ENCODE data around the gene XYLT1.
A peak's percentile ranks its signal among the peaks of the same experiment; 100 is the strongest.

Gene XYLT1

DNA sequence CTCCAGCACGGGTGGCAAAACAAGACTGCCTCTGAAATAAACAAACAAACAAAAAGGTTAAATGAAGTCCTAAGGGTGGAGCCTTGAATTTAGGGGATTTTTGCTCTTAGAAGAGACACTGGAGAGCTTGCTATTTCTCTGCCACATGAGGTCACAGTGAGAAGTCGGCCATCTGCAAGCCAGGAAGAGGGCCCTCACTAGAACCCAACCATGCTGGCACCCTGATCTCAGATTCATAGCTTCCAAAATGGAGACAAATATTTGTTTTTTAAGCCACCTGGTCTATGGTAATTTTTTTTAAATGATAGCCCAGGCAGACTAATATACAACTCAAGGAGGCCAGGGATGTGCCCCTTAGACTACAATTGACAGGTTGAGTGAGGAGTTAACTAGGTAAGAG, 255.5 kb downstream of the XYLT1 start:
- DNase-seq, result no peak

DNA sequence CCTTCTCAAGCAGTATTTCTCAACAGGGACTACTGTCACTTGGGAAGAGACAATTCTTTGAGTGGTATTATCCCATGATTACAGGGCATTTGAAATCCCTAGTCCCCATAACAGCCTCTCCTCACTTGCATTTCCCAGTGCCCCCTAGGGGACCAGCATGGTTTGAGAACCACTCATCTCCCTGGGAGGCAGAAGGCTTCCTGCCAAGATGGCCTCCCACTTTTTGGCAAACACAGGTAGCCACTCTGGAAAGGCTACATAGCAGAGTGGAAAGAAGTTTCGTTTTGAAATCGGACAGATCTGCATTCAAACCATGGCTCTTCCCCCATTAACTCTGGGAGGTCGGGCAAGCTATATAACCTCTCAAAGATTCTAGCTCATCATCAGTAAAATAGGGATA, 256.8 kb downstream of the XYLT1 start:
- DNase-seq, result no peak

DNA sequence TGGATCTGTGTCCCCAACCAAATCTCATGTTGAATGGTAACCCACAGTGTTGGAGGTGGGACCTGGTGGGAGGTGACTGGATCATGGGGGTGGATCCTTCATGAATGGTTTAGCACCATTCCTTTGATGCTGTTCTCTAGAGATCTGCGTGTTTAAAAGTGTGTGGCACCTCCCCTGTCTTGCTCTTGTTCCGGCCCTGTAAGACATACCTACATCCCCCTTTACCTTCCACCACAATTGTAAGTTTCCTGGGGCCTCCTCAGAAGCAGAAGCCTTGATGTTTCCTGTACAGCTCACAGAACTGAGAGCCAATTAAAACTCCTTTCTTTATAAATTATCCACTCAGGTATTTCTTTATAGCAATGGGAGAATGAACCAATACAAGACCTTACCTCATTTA, 257.7 kb downstream of the XYLT1 start:
- DNase-seq, result no peak

DNA sequence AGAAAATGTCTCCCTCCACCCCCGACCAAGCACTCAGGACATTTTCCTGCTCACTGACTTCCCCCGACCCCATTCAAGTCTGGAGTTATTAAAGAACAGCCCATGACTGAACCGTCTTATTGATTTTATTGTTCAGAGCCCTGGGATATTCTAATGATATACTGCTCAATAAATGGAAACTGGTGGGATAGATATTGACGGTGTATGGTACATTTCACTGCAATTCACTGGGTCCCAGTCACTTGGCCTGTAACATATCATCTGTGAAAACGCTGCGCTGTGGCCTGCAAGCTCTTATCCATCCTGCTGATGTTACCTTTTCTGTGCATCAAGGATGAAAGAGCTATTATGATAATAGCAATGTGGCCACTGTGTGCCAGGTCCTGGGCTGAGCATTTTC, 258.2 kb downstream of the XYLT1 start:
- no peak for DNase-seq

DNA sequence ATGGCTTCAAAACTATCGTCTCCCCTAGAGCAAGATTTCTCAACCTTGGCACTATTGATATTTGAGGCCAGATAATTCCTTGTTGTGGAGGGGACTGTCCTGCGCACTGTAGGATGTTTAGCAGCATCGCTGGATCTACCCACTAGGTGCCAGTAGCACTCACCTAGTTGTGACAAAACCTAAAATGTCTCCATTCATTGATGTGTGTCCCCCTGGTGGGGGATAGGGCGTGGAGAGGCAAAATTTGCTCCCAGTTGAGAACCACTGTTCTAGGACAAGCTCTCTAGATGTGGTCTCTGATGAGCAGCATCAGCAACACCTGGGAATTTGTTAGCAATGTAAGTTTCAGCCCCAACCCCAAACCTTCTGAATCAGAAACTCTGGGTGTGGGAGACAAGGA, 259.0 kb downstream of the XYLT1 start:
- no peak for DNase-seq

DNA sequence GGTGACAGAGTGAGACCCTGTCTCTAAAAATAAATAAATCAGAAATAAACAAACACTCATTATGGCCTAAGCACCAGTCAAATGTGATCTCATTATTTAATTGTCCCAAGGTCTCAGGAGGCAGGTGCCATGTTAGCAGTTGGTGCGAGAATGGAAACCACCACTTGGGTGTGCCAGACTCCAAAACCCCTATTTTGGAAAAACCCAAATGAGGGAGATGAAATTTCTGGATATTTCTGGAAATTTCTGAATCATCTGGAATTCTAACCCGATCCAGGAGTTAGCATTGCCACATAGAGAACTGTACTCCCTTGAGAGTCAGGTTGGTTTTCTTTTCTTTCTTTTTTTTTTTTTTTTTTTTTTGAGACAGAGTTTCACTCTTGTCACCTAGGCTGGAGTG, 264.0 kb downstream of the XYLT1 start:
- no peak for DNase-seq

DNA sequence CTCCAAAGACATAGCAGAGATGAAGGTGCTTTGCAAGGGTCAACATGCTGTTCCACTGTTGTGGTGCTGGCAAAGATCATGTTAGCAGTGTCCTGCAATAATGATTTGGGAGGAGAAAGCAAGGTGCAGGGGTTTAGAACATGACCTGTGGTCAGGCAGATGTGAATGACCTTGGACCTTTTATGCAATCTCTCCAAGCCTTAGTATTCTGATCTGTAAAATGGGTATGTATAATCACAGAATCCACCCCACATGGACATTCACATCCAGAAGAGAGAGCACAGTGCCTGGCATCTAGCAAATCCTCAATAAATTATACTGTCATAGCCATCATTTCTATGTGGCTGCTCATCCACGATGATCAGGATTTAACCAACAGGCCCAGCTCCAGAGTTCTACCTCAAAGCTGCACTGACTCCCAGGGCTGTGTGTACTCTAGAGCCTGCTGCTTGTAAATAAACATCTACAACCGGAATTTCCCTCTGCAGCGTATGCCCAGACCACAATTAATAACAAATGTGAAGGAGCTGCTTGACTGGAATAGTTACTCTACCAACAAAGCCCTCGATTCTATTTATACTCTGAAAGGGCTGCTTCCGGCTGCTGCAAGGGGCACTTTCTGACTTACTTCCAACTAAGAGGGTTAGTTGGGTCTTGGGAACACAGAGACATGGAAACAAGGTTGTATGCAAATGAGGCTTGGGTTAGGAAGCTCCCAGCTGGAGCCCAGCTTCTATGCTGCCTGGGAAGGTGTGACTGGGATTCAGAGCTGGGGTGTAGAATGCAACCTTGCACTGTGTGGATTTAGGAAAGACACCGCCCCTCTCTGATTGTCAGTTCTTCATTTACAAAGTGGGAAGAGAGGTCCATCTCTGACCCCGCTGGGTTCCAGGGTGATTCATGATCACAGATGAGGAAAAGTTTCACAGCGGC, 265.2 kb downstream of the XYLT1 start:
- no peak for DNase-seq

DNA sequence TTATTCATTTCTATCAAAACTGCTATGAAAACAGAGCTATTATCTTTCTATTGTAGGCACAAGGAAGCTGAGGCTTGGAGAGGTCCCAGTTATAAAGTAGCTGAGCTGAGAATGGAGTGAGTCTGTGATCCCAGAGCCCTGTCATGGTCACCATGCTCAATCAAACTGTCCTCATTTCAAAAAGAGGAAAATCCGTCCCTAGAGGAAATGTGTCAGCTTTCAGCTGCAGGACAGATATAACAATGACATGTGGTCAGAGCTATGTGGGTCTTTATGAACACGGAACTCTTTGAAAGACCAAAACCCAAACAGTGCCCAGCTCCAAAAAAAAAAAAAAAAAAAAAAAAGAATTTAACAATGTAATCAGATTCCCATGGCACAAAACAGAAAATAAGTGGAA, 266.1 kb downstream of the XYLT1 start:
- no peak for DNase-seq

DNA sequence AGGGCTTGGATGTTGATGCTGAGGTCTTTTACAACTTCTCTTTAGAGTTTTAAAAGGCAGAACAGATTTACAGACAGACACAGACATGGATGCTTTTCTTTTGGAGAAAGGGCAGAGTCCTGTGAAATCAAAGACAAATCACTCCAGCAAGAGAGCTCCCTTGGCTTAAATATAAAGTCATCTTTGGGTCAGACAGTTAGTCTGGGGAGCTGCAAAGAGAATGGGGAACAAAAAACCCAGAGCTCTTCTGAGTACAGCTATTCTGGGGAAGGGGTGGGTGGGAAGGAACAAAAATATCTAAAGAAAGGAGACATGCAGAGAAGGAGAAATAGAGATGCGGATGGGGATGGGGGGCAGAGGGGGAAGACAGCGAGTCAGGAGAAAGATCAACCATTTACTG, 266.6 kb downstream of the XYLT1 start:
- no peak for DNase-seq

DNA sequence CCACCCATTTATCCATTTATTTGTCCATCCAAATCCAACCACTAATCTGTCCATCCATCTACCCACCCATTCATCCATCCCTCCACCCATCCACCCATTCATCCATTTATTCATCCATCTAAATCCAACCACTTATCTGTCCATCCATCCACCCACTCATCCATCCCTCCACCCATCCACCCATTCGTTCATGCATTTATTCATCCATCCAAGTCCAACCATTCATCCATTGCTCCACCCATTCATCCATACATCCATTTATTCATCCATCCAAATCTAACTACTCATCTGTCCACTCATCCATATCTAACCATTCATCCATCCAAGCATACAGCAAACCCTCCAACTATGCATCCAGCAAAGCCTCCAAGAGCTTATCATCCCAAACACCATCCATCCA, 267.3 kb downstream of the XYLT1 start:
- DNase-seq, result no peak

DNA sequence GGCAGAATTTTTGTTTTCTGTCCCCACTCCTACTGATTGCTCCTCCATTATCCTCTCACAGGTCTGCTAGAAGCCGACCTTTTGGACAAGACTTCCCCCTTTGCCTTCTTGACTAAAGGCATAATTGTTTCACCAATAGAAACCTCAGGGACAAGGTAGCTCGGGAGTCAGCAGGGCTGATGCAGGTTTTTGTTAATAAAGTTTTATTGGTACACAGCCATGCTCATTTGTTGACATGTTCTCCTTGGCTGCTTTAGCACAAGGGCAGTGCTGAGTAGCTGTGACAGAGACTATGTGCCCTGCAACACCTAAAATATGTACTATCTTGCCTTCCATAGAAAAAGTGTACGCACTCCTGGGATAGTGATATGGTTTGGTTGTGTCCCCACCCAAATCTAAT, 271.6 kb downstream of the XYLT1 start:
- DNase-seq, result no peak

DNA sequence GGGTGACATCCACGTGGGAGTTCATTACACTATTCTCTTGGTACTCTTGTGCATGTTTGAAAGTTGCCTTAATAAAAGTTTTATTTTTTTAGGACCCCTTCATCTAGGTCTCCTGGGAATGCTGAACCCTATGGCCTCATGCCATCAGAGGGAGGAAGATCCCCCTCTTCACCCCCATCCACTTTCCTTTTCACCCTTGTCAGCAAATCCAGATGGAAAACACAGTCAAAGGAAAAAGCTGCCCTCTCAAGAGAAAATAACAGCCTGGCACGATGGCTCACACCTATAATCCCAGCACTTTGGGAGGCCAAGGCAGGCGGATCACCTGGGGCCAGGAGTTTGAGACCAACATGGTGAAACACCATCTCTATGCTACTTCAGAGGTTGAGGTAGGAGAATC, 274.2 kb downstream of the XYLT1 start:
- no peak for DNase-seq

DNA sequence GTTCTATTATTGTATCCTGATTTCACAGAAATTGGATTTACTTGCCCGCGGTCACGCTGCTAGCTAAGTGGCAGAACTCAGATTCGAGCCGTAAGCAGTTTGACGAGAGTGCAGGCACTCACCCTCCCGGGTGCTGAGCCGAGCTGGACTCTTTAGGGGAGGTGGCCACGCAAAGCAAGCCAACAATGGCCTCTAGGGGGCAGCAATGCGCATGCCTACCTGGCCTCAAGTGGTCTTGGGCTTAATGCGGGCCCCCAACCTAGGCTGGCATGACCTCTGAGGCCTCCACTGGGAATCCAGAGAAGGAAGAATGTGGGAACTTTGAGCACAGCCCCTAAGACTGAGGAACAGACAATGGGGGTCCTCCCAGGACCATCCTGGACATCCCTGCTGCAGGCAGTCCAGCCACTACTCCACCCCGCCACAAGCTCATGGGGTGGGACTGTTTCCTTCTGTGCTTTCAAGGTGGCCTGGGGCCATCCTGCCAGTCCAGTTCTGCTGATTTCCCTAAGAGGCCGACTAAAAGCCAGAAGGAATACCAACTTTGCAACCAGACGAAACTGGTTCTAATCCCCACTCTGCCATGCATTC, 276.5 kb downstream of the XYLT1 start:
- DNase-seq, result peak; percentile 35

DNA sequence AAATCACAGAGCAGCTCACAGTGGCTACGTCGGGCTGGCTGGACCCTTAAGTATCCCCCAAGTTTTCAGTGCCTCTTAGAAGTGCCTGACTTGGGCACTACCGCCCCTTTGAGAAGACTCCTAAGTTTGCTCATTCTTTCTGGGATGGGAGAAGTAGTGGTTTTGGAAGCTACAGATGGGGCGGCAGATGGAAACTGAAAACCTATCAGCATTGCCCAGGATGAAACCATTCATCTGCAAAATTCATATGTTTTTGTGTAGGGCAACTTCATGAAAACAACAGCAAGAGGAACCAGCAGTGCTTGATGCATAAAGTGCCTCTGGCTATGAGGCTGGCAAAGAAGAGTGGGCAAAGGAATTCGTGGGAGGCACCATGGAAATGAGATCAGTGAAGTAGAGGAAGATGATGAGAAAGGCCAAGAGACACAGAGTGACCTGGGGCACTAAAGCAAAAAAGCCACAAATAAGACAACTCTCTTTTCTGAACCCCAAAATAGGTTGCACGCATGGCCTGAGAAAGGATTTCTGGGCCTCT, 277.1 kb downstream of the XYLT1 start:
- DNase-seq, result no peak

DNA sequence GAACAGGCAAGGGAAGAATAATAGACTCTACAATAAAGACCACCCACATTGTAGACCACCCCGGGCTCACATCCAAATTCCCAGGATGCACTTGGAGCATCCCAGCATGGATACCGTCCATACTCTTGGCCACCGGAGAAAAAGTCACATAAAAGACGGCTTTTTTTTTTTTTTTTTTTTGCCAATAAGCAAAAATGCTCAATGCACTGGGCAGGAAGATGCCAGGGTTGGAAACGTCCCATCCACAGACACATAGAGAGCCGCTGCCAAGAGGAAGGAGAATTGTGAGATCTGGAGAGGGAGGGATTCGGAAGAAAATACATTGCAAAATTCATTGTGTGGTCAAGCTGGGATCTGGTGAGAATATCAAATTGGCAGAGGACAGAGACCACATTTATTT, 286.7 kb downstream of the XYLT1 start:
- no peak for DNase-seq

DNA sequence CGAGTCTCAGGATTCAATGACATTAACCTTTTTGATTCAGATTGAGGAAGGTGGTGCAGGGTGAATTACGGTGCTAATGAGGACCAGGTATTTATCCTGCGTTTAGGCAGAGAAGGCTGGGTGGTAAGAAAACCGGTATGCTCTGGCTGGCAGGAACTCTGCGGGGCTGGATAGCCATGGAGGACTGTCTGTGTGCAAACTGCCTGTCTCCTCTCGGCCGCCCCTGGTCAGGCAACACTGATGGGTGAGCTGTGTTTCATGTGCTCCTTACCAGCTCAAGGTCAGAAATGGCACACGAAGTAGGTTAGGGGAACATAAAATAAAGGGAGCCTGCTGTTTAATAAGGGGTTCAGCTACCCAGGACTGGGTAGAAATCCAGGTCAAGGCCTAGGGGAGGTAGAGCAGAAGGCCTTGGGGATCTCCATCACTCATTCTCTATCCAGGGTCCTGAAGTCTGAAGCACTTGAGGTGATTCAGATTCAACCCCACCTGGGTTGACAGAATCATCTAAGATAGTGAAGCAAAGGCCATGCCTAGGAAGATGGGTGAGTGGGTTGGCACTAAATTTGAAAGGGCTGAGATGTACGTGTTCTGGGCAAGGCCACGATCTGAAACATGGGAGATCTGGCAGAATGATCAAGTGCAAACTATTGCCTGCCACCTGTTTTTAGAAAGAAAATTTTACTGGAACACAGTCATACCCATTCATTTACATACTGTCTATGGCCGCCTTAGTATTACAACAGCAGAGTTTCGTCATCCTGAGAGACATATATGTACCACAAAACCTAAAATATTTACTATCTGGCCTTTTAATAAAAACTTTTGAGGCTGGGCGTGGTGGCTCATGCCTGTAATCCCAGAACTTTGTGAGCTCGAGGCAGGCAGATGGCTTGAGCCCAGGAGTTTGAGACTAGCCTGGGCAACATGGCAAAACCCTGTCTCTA, 292.5 kb downstream of the XYLT1 start:
- DNase-seq, result no peak

DNA sequence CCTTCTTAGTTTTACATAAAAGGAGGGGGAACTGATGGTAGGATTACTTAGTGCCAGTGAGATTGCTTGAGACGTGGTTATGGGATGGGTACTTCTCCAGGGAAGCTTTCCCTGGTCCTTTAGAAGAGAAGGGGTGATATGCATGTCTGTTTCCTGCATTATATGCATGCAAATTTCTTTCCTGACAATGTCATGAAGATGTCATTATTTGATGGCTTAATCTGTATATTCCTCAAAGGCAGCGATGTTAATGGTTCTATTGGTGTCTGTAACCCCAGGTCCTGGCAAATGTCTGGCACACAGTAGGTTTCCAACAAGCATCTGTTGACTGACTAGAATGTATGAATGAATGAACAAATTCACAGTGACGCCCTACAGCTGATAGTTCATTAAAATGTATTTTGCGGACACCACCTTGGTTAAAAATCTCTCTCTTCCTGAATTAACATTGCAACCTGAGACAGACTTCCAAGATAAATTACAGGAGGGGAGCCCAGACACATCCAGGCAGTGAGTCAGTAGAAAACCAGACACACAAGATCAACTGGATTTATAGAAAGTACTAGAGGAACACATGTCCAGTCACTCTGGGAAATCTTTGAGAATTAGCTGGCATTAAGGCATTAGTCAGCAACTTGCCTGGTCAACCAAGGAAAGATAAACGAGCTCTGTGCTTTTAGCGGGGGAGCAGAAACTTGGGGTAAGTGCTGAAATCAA, 293.4 kb downstream of the XYLT1 start:
- DNase-seq, result no peak

DNA sequence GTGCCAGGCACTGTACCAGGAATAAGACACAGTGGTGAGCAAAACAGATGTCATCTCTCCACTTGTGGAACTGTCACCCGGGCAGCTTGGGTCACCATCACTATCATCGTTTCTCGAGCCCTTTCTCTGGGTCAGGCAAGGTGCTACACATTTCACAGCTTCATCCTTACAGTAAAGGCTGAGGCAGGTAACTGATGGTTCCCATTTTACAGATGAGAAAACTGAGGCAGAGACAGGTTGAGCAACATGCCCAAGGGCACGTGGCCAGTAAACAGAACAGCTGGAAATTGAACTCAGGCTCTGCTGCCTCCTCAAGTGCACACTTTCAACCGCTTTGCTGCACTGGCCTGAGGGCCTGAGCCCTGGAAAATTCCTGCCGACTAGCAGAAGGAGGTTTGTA, 294.6 kb downstream of the XYLT1 start:
- no peak for DNase-seq

DNA sequence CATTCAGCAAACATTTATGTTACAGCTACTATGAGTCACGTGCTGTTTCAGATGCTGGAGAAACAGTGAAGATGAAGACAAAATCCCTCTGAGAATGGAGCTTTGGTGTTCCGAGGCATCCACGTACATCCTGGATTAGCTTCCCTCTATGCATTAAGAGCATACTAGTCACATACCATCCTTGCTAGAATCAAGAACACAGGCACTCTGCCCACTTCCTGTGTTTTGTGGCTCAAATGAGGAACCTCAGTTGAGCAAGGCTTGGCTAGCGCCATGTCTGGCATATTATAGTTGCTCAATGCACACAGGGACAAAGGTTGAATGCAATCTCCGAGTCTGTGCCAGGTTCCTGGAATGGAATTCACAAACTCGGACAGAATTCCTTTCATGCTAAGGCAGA, 297.5 kb downstream of the XYLT1 start:
- no peak for DNase-seq

DNA sequence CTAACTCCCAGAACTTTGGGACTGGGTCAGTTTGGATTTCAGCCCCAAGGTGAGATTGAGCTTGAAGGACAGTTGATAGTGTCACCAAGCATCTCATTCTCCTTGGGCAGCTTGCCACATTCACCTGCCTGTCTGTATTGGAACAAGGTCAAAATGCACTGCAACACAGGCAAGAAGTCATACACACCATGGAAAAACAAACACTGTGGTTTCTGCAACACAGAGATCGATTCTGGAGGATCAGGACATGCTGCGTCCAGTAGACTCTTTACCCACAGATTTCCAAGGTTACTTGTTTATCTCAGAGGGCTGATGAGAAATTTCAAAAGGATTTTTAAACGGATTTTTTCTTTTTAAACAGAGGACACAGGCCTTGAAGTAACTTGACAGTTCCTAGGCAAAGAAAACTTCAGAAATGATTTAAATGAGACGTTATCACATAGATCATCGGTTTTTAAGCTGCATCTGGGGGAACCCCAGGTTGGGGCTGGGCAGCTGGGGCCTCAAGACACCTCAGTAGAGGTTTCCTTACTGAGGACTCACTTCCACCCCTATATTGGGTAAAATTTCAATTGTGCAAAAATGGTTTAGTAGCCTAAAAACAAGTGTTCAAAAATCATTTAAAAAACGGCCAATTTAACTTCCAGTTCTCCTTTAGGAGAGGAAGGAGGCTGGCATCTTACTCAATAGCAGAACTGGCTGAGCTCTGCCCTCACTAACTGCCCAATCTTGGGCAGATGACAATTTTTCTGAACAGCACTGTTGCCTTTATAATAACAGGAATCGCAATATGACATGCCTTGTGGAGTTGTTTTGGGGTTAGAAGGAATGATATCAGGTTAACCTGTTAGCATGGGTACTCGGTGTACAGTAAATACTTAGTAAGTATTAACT, 299.3 kb downstream of the XYLT1 start:
- no peak for DNase-seq

DNA sequence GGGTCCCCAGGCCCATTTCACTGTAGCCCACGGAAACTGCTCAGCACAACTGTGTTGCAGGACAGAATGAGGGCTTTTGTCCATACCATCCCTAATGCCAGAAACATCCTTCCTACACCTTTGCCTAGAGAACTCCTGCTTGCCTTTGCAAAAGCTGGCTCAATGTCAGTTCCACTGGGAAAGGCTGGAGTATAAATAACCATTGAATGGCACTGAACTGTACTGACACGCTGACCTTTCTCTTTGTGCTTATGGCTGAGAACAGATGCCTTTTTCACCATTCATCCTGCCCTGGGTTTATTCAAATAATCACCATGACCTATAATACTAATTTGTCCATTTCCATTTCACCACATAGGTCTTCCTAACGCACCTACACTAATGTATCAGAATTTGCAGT, 300.3 kb downstream of the XYLT1 start:
- DNase-seq, result no peak

DNA sequence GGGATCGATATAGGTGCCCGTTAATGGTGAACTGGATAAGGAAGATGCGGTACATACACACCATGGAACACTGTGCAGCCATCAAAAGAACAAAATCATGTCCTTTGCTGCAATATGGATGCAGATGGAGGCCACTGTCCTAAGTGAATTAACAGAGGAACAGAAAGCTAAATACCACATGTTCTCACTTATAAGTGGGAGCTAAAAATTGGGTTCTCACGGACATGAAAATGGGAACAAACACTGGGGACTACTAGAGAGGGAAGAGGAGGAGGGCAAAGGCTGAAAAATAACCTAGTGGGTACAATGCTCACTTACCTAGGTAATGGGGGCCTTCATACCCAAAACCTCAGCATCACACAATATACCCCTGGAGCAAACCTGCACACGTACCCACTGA, 302.6 kb downstream of the XYLT1 start:
- no peak for DNase-seq
